Spinal cord (tissue), 10 donors: ENCODE data around the gene BCL10. TPM values are rescaled to one million over a fixed set of nuclear protein-coding genes. Genes with fewer than 3 reads are reported as not detected.

ENCODE experiments used
- DNase-seq, 6 donors: peaks; one replicate each; pipeline versions ENCODE4 v3.0.0 to v3.0.0-alpha.2; 2013 to 2015; ENCODE audit warnings: low spot score in 6 of 6, low read depth in 4 of 6
- H3K27ac ChIP-seq: one replicate; pipeline ENCODE4 v1.5.1; 2013; ENCODE audit warnings: low read depth, low read length, control low read depth
- H3K27me3 ChIP-seq: one replicate; pipeline ENCODE4 v1.6.1; 2013; ENCODE audit warnings: low read length; ENCODE audit not compliant: control insufficient read depth, insufficient read depth
- H3K36me3 ChIP-seq: one replicate; pipeline ENCODE4 v1.6.1; 2013; ENCODE audit warnings: low read length; ENCODE audit not compliant: control insufficient read depth, insufficient read depth
- H3K4me1 ChIP-seq: one replicate; pipeline ENCODE4 v1.6.1; 2013; ENCODE audit warnings: low read length; ENCODE audit not compliant: control insufficient read depth, insufficient read depth
- H3K4me3 ChIP-seq: one replicate; pipeline ENCODE4 v1.5.1; 2013; ENCODE audit warnings: low read depth, low read length, control low read depth
- H3K9me3 ChIP-seq: one replicate; pipeline ENCODE4 v1.6.1; 2013; ENCODE audit warnings: low read length; ENCODE audit not compliant: control insufficient read depth, insufficient read depth
- WGBS: methylation state at CpG from one replicate; pipeline ENCODE4 v1.1.5; 2013; ENCODE audit warnings: missing lambda C conversion rate; ENCODE audit not compliant: insufficient coverage; 5-methylcytosine and 5-hydroxymethylcytosine counted together
- polyA plus RNA-seq, 2 donors: library from polyadenylated mRNA; unstranded; fragments of 120-200 nt; gene quantifications; one replicate each; pipeline ENCODE4 v1.2.1, GENCODE V29; 2013; ENCODE audit not compliant: insufficient read length in 2 of 2
- total RNA-seq, 2 donors: library from RNA; depleted of rRNA in 1 of 2; stranded (reverse); fragments of 120-200 nt in 1 of 2; fragments of >200 nt in 1 of 2; gene quantifications; one replicate each; pipeline versions ENCODE4 v1.2.3 to v1.2.4, GENCODE V29; 2013 to 2014
- donor health status: healthy.

Gene BCL10
- total and polyA plus RNA-seq, 4 donors: 12.9 to 22.7 (median 18.9) TPM

DNA sequence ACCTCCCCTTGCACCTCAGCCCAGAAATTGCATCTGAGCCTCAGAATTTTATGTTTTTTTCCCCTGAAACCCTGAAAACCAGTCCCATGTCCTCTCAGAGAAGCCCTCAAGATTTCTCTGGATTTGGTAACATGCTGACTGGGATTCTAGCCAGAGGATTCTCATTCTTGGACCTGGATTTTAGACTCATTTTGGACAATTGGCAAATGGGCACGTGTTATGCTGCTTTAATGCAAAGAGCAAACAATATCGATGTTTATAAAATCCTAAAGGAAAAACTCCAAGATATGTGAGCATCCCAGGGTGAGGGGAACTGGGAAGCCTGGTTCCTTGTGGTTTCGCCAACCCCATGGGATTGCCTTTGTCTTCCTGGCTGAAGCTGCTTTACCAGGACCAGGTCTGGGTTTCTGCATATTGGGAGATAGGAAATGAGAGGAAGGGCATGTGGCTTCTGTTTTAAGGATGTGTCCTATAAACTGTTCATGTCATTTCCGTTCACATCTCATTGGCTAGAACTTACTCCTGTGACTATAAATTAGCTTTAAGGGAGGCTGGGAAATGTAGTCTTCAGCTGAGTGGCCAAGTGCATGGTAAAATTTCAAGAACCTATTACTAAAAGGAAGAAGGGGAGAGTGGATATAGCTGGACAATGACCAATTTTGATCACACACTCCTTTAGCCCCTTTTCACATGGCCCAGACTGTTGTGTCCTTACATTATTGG, 27.2 kb upstream of the BCL10 start:
- H3K4me3 ChIP-seq: no peak overlapping the region
- H3K36me3 ChIP-seq: no peaks in the 10 kb centered on the region
- H3K27me3 ChIP-seq: no peaks in the 10 kb centered on the region
- H3K9me3 ChIP-seq: no peaks in the 10 kb centered on the region
- DNase-seq: no peak
- 93% methylated on average over 3 of the region's 4 CpGs for WGBS
- no peak overlapping the region for H3K27ac ChIP-seq
- peaks cover 5% of the 10 kb centered on the region for H3K4me1 ChIP-seq

DNA sequence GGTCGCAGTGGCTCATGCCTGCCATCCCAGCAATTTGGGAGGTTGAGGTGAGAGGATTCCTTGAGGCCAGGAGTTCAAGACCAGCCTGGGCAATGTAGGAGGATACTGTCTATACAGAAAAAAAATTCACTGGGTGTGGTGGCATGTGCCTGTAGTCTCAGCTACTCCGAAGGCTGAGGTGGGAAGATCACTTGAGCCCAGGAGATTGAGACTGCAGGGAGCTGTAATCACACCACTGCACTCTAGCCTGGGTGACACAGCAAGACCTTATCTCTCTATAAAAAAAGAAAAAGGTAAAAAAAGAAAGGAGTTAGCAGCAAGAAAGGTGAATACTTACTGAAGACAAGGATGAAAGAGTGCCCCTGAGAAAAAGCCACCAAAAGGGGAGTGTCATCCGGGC, 23.7 kb upstream of the BCL10 start:
- H3K27ac ChIP-seq: no peak overlapping the region
- H3K36me3 ChIP-seq: no peaks in the 10 kb centered on the region
- H3K27me3 ChIP-seq: no peaks in the 10 kb centered on the region
- 93% methylated on average over 2 of the region's 3 CpGs for WGBS
- no peak overlapping the region for H3K4me3 ChIP-seq
- DNase-seq: no peak
- no peaks in the 10 kb centered on the region for H3K9me3 ChIP-seq
- H3K4me1 ChIP-seq: no peaks in the 10 kb centered on the region

DNA sequence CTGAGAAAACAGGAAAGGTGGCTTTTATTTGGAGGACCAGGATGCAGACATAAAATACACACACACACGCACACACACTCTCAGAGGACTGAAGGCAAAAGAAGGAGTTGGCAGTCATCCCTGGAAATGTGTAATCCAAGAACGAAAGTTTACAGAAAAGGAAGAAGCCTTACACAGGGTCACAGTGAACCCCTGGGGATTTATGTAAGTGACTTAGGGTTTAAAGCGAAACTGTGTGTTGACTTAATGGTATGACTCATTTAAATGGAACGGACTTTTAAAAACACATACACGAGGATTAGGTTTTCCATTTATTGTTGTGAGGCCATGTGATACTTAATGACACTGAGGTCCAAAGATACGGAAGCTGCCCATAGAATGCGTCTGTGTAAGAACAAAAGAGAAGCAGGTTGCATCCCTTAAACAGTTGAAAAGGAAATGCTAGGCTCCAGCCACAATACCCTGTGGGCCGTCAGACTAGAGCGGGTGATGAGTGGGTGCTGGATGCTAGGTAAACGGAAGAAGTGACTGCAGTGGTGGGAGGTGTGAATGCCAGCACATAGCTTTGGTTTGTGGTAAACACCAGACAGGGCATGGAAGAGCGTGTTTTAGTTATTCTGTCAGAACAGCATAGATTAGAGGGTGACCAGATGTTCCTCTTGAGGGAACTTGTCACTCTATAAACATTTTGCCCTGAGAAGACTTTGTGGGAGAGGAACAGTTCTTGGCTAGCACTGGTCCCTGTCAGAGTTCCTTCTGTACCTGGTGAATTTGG, 21.6 kb upstream of the BCL10 start:
- no peak overlapping the region for H3K4me3 ChIP-seq
- WGBS: 66% methylated on average over 10 of the region's 11 CpGs
- peak in 1 of 6 donors; percentile 80 for DNase-seq
- H3K9me3 ChIP-seq: no peaks in the 10 kb centered on the region
- H3K4me1 ChIP-seq: no peaks in the 10 kb centered on the region
- H3K27me3 ChIP-seq: no peaks in the 10 kb centered on the region
- H3K27ac ChIP-seq: peak overlapping the region; percentile 44
- no peaks in the 10 kb centered on the region for H3K36me3 ChIP-seq

DNA sequence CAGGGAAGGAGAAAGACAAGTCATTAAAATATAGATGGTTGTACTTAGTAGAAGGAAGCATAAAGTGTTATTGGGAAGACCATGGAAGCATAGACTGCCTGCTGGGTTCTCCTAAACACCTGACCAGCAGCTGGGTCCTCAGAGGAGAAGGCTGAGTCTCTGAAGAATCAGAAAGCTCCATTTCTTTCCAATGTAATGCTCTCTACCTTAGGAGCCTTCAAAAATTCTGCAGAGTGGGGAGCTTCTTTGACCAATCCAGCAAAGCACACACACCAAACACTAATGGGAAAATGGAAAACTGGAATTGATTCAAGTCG, 21.1 kb upstream of the BCL10 start:
- H3K4me3 ChIP-seq: no peak overlapping the region
- no peaks in the 10 kb centered on the region for H3K27me3 ChIP-seq
- no peaks in the 10 kb centered on the region for H3K4me1 ChIP-seq
- no peak for DNase-seq
- H3K27ac ChIP-seq: peak overlapping the region; percentile 44
- no peaks in the 10 kb centered on the region for H3K9me3 ChIP-seq
- no peaks in the 10 kb centered on the region for H3K36me3 ChIP-seq
- WGBS: no CpG with 5 or more reads among the region's 1 CpG

GRCh38 chr1:85296980-85297379, 20.5 kb upstream of the BCL10 start:
- WGBS: no CpG with 5 or more reads among the region's 1 CpG
- no peak for DNase-seq
- Histone ChIP-seq H3K4me1 (no peaks in the 10 kb centered on the region), H3K27me3 (no peaks in the 10 kb centered on the region), H3K27ac (peak overlapping the region; percentile 44), H3K9me3 (no peaks in the 10 kb centered on the region), H3K36me3 (no peaks in the 10 kb centered on the region), H3K4me3 (no peak overlapping the region)

- 87% methylated on average over 3 of the region's 4 CpGs for WGBS
- no peak for DNase-seq
- H3K36me3 ChIP-seq: no peaks in the 10 kb centered on the region
- no peaks in the 10 kb centered on the region for H3K27me3 ChIP-seq
- H3K4me3 ChIP-seq: no peak overlapping the region
- no peaks in the 10 kb centered on the region for H3K9me3 ChIP-seq
- no peak overlapping the region for H3K27ac ChIP-seq
- H3K4me1 ChIP-seq: no peaks in the 10 kb centered on the region
Measured at GRCh38 chr1:85295654-85296053, 19.2 kb upstream of the BCL10 start.

DNA sequence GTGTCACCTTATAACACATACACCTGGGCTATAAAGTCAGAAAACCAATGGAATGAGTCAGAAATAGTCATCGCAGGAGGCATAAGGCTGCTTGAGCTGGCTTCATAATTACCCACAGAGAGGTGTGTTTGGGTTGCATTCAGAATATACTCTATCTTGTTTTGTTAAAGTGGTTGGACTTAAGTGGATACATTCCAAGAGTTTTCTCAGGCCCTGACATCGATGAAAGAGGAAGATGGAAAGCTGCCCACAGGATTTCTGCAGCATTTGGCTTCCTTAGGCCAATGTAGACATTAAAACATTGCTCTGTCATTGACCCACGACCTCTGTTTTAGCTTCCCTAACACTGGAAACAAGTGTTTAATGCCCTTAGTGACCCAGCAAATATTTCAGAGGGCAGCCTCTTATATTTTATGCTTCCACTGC, 18.6 kb upstream of the BCL10 start:
- H3K9me3 ChIP-seq: no peaks in the 10 kb centered on the region
- H3K4me3 ChIP-seq: no peak overlapping the region
- no peaks in the 10 kb centered on the region for H3K36me3 ChIP-seq
- no peaks in the 10 kb centered on the region for H3K27me3 ChIP-seq
- DNase-seq: peak in 1 of 6 donors; percentile 19
- no peak overlapping the region for H3K27ac ChIP-seq
- whole genome bisulfite sequencing: 44% methylated on average over 2 of the region's 3 CpGs
- H3K4me1 ChIP-seq: no peaks in the 10 kb centered on the region

GRCh38 chr1:85290826-85291225, 14.4 kb upstream of the BCL10 start:
- no peak for DNase-seq
- H3K36me3 ChIP-seq: no peaks in the 10 kb centered on the region
- no peaks in the 10 kb centered on the region for H3K4me1 ChIP-seq
- H3K9me3 ChIP-seq: no peaks in the 10 kb centered on the region
- H3K27ac ChIP-seq: no peak overlapping the region
- no peak overlapping the region for H3K4me3 ChIP-seq
- H3K27me3 ChIP-seq: no peaks in the 10 kb centered on the region
- WGBS: no CpG with 5 or more reads among the region's 2 CpGs

DNA sequence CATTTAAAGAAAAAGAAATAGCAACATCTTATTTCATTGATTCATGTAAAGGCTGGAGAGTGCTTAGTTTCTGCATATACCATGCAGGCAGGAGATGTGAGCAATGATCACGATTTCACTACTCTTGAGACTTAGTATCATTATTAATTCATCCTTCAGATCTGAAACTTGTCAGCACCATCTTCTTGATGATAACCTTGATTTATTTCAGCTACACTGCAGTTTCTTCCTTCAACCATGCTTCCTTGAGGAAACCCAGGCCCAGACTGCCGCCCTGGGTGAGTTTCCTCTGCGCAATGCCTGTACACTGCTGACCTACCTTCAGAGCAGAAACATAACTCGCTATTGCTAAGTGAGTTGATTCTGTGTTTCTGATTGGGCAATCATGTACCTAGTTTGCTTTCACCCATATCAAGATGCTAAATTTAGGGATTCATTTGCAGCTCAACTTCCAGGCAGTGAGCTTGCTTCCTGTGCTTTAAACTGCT, 13.5 kb upstream of the BCL10 start:
- no peaks in the 10 kb centered on the region for H3K9me3 ChIP-seq
- no peak overlapping the region for H3K4me3 ChIP-seq
- no peak for DNase-seq
- H3K36me3 ChIP-seq: peaks cover 2% of the 10 kb centered on the region
- H3K27me3 ChIP-seq: no peaks in the 10 kb centered on the region
- no peak overlapping the region for H3K27ac ChIP-seq
- 80% methylated on average over 1 of the region's 4 CpGs for whole genome bisulfite sequencing
- H3K4me1 ChIP-seq: no peaks in the 10 kb centered on the region
